DND-41 (cell line): Measurements from ENCODE around the gene SQSTM1.

Source experiments
- EZH2 ChIP-seq: IDR thresholded peaks from 3 replicates; pipeline ENCODE4 v1.6.1; 2012; ENCODE audit warnings: borderline replicate concordance, low read depth, mild to moderate bottlenecking, moderate library complexity, low read length, inconsistent platforms; ENCODE audit not compliant: severe bottlenecking
- TF ChIP-seq, protein P1 (sequence below): IDR thresholded peaks from 2 replicates; pipeline ENCODE4 v1.5.1; 2012; ENCODE audit warnings: borderline replicate concordance, low read length, moderate library complexity, mild to moderate bottlenecking; ENCODE audit not compliant: poor library complexity, severe bottlenecking; ENCODE audit errors: extremely low read depth

GRCh38 chr5:179818746-179819295 lies 1.9 kb upstream of the SQSTM1 start:
- TF ChIP-seq, protein P1, sequence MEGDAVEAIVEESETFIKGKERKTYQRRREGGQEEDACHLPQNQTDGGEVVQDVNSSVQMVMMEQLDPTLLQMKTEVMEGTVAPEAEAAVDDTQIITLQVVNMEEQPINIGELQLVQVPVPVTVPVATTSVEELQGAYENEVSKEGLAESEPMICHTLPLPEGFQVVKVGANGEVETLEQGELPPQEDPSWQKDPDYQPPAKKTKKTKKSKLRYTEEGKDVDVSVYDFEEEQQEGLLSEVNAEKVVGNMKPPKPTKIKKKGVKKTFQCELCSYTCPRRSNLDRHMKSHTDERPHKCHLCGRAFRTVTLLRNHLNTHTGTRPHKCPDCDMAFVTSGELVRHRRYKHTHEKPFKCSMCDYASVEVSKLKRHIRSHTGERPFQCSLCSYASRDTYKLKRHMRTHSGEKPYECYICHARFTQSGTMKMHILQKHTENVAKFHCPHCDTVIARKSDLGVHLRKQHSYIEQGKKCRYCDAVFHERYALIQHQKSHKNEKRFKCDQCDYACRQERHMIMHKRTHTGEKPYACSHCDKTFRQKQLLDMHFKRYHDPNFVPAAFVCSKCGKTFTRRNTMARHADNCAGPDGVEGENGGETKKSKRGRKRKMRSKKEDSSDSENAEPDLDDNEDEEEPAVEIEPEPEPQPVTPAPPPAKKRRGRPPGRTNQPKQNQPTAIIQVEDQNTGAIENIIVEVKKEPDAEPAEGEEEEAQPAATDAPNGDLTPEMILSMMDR, result no peak
- no peak for TF ChIP-seq EZH2
